Loucy (cell line): ENCODE data around the gene RAB35.

ENCODE experiments used
- H2AFZ ChIP-seq: fragments of 200-600 bp; sonication (generic); 2 replicates; pipeline ENCODE4 v1.6.0; 2016; ENCODE audit warnings: antibody characterized with exemption, mild to moderate bottlenecking, low read length, moderate library complexity
- H3F3A ChIP-seq: fragments of 200-600 bp; 2 replicates; pipeline ENCODE4 v1.6.0; 2016; ENCODE audit warnings: antibody characterized with exemption, low read depth, mild to moderate bottlenecking
- H3K27me3 ChIP-seq: fragments of 200-600 bp; sonication (generic); 2 replicates; pipeline ENCODE4 v1.6.1; 2014; ENCODE audit warnings: low read length, mild to moderate bottlenecking; ENCODE audit not compliant: insufficient read depth, poor library complexity, severe bottlenecking
- H3K36me3 ChIP-seq: fragments of 200-600 bp; sonication (generic); 2 replicates; pipeline ENCODE4 v1.6.1; 2016; ENCODE audit warnings: low read length; ENCODE audit not compliant: insufficient read depth
- H3K4me1 ChIP-seq: fragments of 200-600 bp; sonication (generic); 2 replicates; pipeline ENCODE4 v1.5.1; 2014; ENCODE audit warnings: low read length, mild to moderate bottlenecking; ENCODE audit not compliant: insufficient read depth, poor library complexity, severe bottlenecking
- H3K4me2 ChIP-seq: fragments of 200-600 bp; sonication (generic); 2 replicates; pipeline ENCODE4 v1.6.0; 2014; ENCODE audit warnings: antibody characterized with exemption, low read length, low read depth, mild to moderate bottlenecking; ENCODE audit not compliant: poor library complexity, severe bottlenecking
- H3K4me3 ChIP-seq: fragments of 200-600 bp; sonication (generic); 2 replicates; pipeline ENCODE4 v1.5.1; 2014; ENCODE audit warnings: low read length, mild to moderate bottlenecking, mixed read lengths; ENCODE audit not compliant: poor library complexity, severe bottlenecking
- H3K79me2 ChIP-seq: fragments of 200-600 bp; sonication (generic); 2 replicates; pipeline ENCODE4 v1.6.1; 2014; ENCODE audit warnings: low read length; ENCODE audit not compliant: insufficient read depth
- H3K9ac ChIP-seq: fragments of 200-600 bp; sonication (generic); 2 replicates; pipeline ENCODE4 v1.6.0; 2014; ENCODE audit warnings: mild to moderate bottlenecking, low read depth, low read length, moderate library complexity; ENCODE audit not compliant: poor library complexity, severe bottlenecking
- H3K9me2 ChIP-seq: fragments of 200-600 bp; sonication (generic); replicated peaks from 2 replicates; pipeline ENCODE4 v1.6.1; 2016; ENCODE audit warnings: low read depth, low read length, mixed read lengths
- H3K9me3 ChIP-seq: fragments of 200-600 bp; sonication (generic); 2 replicates; pipeline ENCODE4 v1.6.1; 2014; ENCODE audit warnings: mild to moderate bottlenecking, antibody characterized with exemption, low read length, low read depth; ENCODE audit not compliant: insufficient read depth
- H4K20me1 ChIP-seq: fragments of 200-600 bp; sonication (generic); 2 replicates; pipeline ENCODE4 v1.6.0; 2014; ENCODE audit warnings: antibody characterized with exemption, low read length, mild to moderate bottlenecking; ENCODE audit not compliant: insufficient read depth, poor library complexity, severe bottlenecking
- CTCF ChIP-seq: fragments of 200-600 bp; sonication (generic); conservative IDR thresholded peaks from 2 replicates; pipeline ENCODE4 v1.5.1; 2014; ENCODE audit warnings: mild to moderate bottlenecking, antibody characterized with exemption, low read length
- EZH2phosphoT487 ChIP-seq: fragments of 200-600 bp; IDR thresholded peaks from 2 replicates; pipeline ENCODE4 v1.6.1; 2018; ENCODE audit warnings: antibody characterized with exemption, mild to moderate bottlenecking, moderate library complexity, borderline replicate concordance

The RAB35 gene

DNA sequence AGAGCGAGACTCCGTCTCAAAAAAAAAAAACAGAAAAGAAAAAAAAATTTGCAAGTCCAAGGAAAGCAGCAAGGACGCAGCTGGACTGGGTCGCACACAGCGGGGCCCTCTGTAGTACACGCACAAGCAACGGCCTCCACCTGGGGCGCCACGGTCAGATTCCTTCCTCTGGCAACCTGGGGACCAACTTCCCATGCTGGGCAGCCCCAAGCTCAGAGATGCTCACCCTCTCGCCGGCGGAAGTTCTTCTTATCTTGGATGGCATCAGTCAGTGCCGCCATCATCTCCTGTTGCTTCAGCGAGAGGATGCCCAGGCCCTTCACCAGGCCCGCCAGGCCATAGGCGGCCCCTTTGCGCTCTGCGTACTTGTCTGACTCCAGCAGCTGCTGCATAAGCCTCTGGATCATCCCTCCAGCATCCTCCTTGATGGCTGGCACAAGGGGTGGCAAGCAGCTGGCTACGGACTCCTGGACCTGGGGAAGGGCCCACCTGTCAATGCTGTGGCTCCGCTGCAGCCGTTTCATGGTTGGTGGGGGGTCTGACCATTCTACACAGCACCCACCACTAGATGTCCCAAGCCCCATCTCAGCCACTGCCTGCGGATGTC is 34.5 kb upstream of the RAB35 start:
- no peaks in the 10 kb centered on the region for H3F3A ChIP-seq
- no peak overlapping the region for H3K4me3 ChIP-seq
- H3K27me3 ChIP-seq: no peaks in the 10 kb centered on the region
- no peaks in the 10 kb centered on the region for H3K79me2 ChIP-seq
- TF ChIP-seq EZH2phosphoT487: no peak
- TF ChIP-seq CTCF: no peak
- no peak overlapping the region for H3K9ac ChIP-seq
- peaks cover 87% of the 10 kb centered on the region; the same call in 1 of the 2 replicates for H3K36me3 ChIP-seq
- H4K20me1 ChIP-seq: no peaks in the 10 kb centered on the region
- no peak overlapping the region for H3K4me2 ChIP-seq
- H3K9me2 ChIP-seq: no peaks in the 10 kb centered on the region
- H2AFZ ChIP-seq: no peak overlapping the region
- H3K4me1 ChIP-seq: no peaks in the 10 kb centered on the region
- H3K9me3 ChIP-seq: no peaks in the 10 kb centered on the region

DNA sequence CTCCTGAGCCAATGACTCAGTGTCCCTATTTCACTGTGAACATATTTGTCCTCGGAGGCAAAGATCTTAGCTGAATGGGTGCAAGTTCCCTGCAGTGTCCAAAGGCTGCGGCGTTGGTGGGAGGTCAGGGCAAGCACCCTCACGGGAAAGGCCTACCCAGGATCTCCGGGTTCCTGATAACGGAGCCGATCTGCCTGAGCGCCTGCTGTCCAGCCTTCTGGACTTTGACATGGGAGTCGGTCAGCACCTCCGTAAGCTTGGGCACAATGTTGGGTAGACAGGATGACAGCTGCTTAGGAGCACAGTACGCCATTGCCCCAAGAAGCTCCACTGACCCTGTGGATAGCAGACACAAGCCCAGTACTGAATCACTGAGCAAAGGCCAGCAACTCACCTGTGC is 31.5 kb upstream of the RAB35 start:
- Histone ChIP-seq H2AFZ (no peak overlapping the region), H3K27me3 (no peaks in the 10 kb centered on the region), H4K20me1 (no peaks in the 10 kb centered on the region), H3F3A (no peaks in the 10 kb centered on the region), H3K79me2 (no peaks in the 10 kb centered on the region), H3K4me3 (no peak overlapping the region), H3K4me2 (no peak overlapping the region), H3K36me3 (peaks cover 81% of the 10 kb centered on the region; the same call in 1 of the 2 replicates), H3K9me3 (no peaks in the 10 kb centered on the region), H3K9ac (no peak overlapping the region), H3K4me1 (no peaks in the 10 kb centered on the region), H3K9me2 (no peaks in the 10 kb centered on the region)
- no peak for TF ChIP-seq CTCF
- TF ChIP-seq EZH2phosphoT487: no peak

DNA sequence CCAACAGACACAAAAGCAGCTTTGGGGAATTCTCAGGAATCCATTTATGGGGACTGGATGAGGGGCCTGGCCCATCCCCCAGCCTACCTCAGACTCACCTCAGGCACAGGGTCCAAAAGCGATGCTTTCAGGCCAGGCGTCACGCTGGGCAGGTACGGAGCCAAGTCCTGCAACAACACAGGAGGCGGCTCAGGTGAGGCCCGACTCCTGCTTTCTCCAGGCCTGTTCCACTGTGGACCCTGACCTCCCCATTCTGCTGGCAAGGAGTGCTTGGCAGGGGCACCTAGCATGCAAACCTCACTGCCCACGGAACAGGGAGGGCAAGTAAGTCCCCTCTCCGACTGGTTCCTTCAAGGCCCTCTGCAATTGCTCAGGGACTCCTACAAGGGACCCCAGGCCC is 28.6 kb upstream of the RAB35 start:
- no peak overlapping the region for H2AFZ ChIP-seq
- no peak overlapping the region for H3K4me2 ChIP-seq
- H3K9me2 ChIP-seq: no peaks in the 10 kb centered on the region
- no peaks in the 10 kb centered on the region for H3K79me2 ChIP-seq
- no peaks in the 10 kb centered on the region for H3K27me3 ChIP-seq
- H3K4me1 ChIP-seq: no peaks in the 10 kb centered on the region
- no peak overlapping the region for H3K9ac ChIP-seq
- no peaks in the 10 kb centered on the region for H4K20me1 ChIP-seq
- TF ChIP-seq EZH2phosphoT487 (no peak), CTCF (no peak)
- H3K4me3 ChIP-seq: no peak overlapping the region
- H3K9me3 ChIP-seq: no peaks in the 10 kb centered on the region
- H3F3A ChIP-seq: no peaks in the 10 kb centered on the region
- peaks cover 87% of the 10 kb centered on the region; the same call in 1 of the 2 replicates for H3K36me3 ChIP-seq
